ENCODE results near the gene PROCA1.

Gene PROCA1

DNA sequence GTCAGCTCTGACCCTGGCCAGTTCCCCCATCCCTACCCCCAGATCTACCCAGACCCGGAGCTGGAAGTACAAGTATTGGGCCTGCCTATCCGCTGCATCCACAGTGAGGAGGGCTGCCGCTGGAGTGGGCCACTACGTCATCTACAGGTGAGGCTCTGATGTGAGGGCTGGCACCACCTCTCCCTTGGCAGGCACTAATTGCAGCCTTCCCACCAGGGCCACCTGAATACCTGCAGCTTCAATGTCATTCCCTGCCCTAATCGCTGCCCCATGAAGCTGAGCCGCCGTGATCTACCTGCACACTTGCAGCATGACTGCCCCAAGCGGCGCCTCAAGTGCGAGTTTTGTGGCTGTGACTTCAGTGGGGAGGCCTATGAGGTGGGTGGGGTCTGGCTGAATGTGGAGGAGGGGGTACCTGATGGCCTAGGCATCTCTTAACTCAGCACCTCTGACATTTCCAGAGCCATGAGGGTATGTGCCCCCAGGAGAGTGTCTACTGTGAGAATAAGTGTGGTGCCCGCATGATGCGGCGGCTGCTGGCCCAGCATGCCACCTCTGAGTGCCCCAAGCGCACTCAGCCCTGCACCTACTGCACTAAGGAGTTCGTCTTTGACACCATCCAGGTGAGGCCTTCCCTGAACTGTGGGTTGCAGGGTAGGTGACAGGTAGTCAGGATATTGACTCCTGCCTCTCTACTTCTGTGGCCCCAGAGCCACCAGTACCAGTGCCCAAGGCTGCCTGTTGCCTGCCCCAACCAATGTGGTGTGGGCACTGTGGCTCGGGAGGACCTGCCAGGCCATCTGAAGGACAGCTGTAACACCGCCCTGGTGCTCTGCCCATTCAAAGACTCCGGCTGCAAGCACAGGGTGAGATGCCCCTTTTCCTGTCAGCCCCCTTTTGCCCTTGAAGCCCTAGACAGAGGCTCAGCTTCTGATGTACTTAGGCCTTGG, 36.4 kb upstream of the PROCA1 start:
- in situ Hi-C loops (cut with HindIII; ENCODE audit: low sequenced_read_pairs), result no loop called here
- TF ChIP-seq, protein P1, sequence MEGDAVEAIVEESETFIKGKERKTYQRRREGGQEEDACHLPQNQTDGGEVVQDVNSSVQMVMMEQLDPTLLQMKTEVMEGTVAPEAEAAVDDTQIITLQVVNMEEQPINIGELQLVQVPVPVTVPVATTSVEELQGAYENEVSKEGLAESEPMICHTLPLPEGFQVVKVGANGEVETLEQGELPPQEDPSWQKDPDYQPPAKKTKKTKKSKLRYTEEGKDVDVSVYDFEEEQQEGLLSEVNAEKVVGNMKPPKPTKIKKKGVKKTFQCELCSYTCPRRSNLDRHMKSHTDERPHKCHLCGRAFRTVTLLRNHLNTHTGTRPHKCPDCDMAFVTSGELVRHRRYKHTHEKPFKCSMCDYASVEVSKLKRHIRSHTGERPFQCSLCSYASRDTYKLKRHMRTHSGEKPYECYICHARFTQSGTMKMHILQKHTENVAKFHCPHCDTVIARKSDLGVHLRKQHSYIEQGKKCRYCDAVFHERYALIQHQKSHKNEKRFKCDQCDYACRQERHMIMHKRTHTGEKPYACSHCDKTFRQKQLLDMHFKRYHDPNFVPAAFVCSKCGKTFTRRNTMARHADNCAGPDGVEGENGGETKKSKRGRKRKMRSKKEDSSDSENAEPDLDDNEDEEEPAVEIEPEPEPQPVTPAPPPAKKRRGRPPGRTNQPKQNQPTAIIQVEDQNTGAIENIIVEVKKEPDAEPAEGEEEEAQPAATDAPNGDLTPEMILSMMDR (IDR thresholded peaks at IDR 0.05; ENCODE audit: low read depth, low read length), result no peak

DNA sequence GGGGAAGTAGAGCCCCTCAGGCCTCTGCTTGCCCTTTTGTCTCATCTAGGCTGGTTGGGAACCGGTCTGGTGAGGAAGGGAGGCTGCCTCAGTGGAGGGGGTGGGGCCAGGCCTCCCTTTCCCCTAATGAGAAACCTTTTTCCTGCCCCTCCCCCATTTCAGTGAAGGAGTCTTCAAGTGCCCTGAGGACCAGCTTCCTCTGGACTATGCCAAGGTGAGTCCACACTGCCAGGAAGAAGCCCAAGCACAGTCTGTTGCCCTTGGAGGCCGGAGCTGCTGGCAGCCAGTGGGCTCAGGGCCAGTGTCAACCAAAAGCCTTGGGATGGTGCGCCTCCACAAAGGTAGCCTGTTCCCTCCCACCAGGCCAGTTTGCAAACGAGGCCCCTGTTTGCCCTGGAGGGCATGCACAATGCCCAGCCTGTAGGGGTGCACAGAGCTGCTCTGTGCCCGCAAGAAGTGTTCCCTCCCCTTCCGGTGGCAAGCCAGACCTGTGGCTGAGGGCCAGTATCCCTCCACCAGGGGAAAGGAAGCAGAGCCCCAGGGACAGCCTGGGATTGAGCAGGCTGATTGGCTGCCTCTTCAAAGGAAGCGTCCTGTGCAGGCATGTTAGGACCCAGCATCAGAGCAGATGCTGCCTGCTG, 35.5 kb upstream of the PROCA1 start:
- no peak for DNase-seq (ENCODE audit: low read depth, low spot score)
- in situ Hi-C loops (cut with HindIII; ENCODE audit: low sequenced_read_pairs), result no loop called here
- TF ChIP-seq, protein P1 (IDR thresholded peaks at IDR 0.05; ENCODE audit: low read depth, low read length), result no peak
- H3K4me3 ChIP-seq (ENCODE audit: low read depth, low read length), result no peak overlapping the region

More for the DNA sequence above, 36.4 kb upstream of the PROCA1 start:
- H3K4me3 ChIP-seq (ENCODE audit: low read depth, low read length), result no peak overlapping the region
- no peak for DNase-seq (ENCODE audit: low read depth, low spot score)

GRCh38 chr17:28746611-28747050, 34.9 kb upstream of the PROCA1 start:
- TF ChIP-seq, protein P1 (IDR thresholded peaks at IDR 0.05; ENCODE audit: low read depth, low read length), result no peak
- DNase-seq (ENCODE audit: low read depth, low spot score), result no peak
- H3K4me3 ChIP-seq (ENCODE audit: low read depth, low read length), result peak overlapping the region; percentile 93
- in situ Hi-C loops (cut with HindIII; ENCODE audit: low sequenced_read_pairs), result no loop called here

- TF ChIP-seq, protein P1 (IDR thresholded peaks at IDR 0.05; ENCODE audit: low read depth, low read length), result no peak
- no peak for DNase-seq (ENCODE audit: low read depth, low spot score)
- in situ Hi-C loops (cut with HindIII; ENCODE audit: low sequenced_read_pairs), result no loop called here
- peak overlapping the region; percentile 93 for H3K4me3 ChIP-seq (ENCODE audit: low read depth, low read length)
Observed at GRCh38 chr17:28745786-28746411, 34.2 kb upstream of the PROCA1 start.

GRCh38 chr17:28744972-28745785, 33.5 kb upstream of the PROCA1 start:
- peak; percentile 64 for DNase-seq (ENCODE audit: low read depth, low spot score)
- H3K4me3 ChIP-seq (ENCODE audit: low read depth, low read length), result peak overlapping the region; percentile 93
- in situ Hi-C loops (cut with HindIII; ENCODE audit: low sequenced_read_pairs), result no loop called here
- TF ChIP-seq, protein P1 (IDR thresholded peaks at IDR 0.05; ENCODE audit: low read depth, low read length), result no peak

All from astrocyte of the spinal cord (primary cell).